AG09319 (cell line): ENCODE data around the gene OR7A10.

Experiments used
- DNase-seq: peaks from one replicate; pipeline ENCODE4 v3.0.0-alpha.2; 2010; ENCODE audit warnings: low read depth; ENCODE audit errors: extremely low read depth
- CTCF ChIP-seq: IDR thresholded peaks from 2 replicates; pipeline ENCODE4 v1.5.1; 2011; ENCODE audit warnings: low read depth, mild to moderate bottlenecking, inconsistent platforms, low read length, moderate library complexity

Gene OR7A10

GRCh38 chr19:14848822-14849221 lies at the start of gene OR7A10:
Gene OR7A10, minus strand, starts transcription at chr19:14848922. Its CDS starts 7,045 bp downstream, at chr19:14841877.
- no peak for TF ChIP-seq CTCF
- DNase-seq = no peak

- DNase-seq = no peak
- TF ChIP-seq CTCF = no peak
Observed at GRCh38 chr19:14890643-14891379, 42.1 kb upstream of the OR7A10 start.

- DNase-seq = no peak
- no peak for TF ChIP-seq CTCF
Observed at GRCh38 chr19:14889994-14890642, 41.4 kb upstream of the OR7A10 start.

- no peak for DNase-seq
- no peak for TF ChIP-seq CTCF
Observed at GRCh38 chr19:14886032-14886431, 37.3 kb upstream of the OR7A10 start, which contains the start of gene OR7A17. Gene OR7A17, minus strand, starts transcription at chr19:14886132. Its CDS starts 4,777 bp downstream, at chr19:14881355.

- no peak for DNase-seq
- peak; percentile 13 for TF ChIP-seq CTCF
Observed at GRCh38 chr19:14871619-14872230, 23.0 kb upstream of the OR7A10 start.

GRCh38 chr19:14868497-14868896 lies 19.8 kb upstream of the OR7A10 start:
- DNase-seq = no peak
- TF ChIP-seq CTCF = no peak

GRCh38 chr19:14843578-14843977 lies 5.1 kb downstream of the OR7A10 start:
- TF ChIP-seq CTCF = no peak
- no peak for DNase-seq
